NCI-H524 (cell line): ENCODE measurements around the gene AP1S3.
"Not testable (repeated sequence)": the region's sequence is repeated elsewhere in the genome, so short reads cannot be mapped to it uniquely, and the experiment has no call there.

Source experiments
- DNase-seq, 2 experiments: peaks; one replicate each; lab custom pipeline; 2025; lab: John Stamatoyannopoulos, UW

Gene AP1S3

GRCh38 chr2:223853425-223853837 is 16.0 kb upstream of the AP1S3 start:
- DNase-seq, result no peak

- DNase-seq, result no peak
These were observed 15.0 kb upstream of the AP1S3 start for GRCh38 chr2:223852281-223852795.

- DNase-seq, result no peak
These were observed 10.0 kb upstream of the AP1S3 start for GRCh38 chr2:223847410-223847809.

- no peak for DNase-seq
These were observed 9.1 kb upstream of the AP1S3 start for GRCh38 chr2:223846515-223846914.

GRCh38 chr2:223841436-223842190 is 4.2 kb upstream of the AP1S3 start:
- DNase-seq, result peak; percentile 4 to 68

- DNase-seq, result no peak
These were observed 1.5 kb downstream of the AP1S3 start for GRCh38 chr2:223835701-223836532.

- no peak for DNase-seq
These were observed 3.0 kb downstream of the AP1S3 start for GRCh38 chr2:223834431-223834830.

- DNase-seq, result no peak
These were observed 5.0 kb downstream of the AP1S3 start for GRCh38 chr2:223832241-223832903.

- no peak for DNase-seq
These were observed 8.3 kb downstream of the AP1S3 start for GRCh38 chr2:223829128-223829527.

GRCh38 chr2:223828314-223828713 is 9.1 kb downstream of the AP1S3 start:
- no peak for DNase-seq

GRCh38 chr2:223826995-223827394 is 10.4 kb downstream of the AP1S3 start:
- DNase-seq, result no peak

- DNase-seq, result no peak
These were observed 13.1 kb downstream of the AP1S3 start for GRCh38 chr2:223824301-223824700.

- DNase-seq, result peak in 1 of 2 experiments; percentile 8
These were observed 14.6 kb downstream of the AP1S3 start for GRCh38 chr2:223822818-223823217.

GRCh38 chr2:223820549-223820948 is 16.8 kb downstream of the AP1S3 start:
- DNase-seq, result no peak

GRCh38 chr2:223819891-223820290 is 17.5 kb downstream of the AP1S3 start:
- DNase-seq, result no peak

GRCh38 chr2:223815884-223816570 is 21.4 kb downstream of the AP1S3 start:
- DNase-seq, result no peak

- no peak for DNase-seq
These were observed 22.0 kb downstream of the AP1S3 start for GRCh38 chr2:223815186-223815883.

GRCh38 chr2:223814764-223815163 is 22.6 kb downstream of the AP1S3 start:
- not testable (repeated sequence) for DNase-seq

- DNase-seq, result no peak
These were observed 24.1 kb downstream of the AP1S3 start for GRCh38 chr2:223813329-223813728.

- DNase-seq, result no peak
These were observed 25.6 kb downstream of the AP1S3 start for GRCh38 chr2:223811757-223812156.

- peak; percentile 37 to 63 for DNase-seq
These were observed 32.4 kb downstream of the AP1S3 start for GRCh38 chr2:223805008-223805407.
